ENCODE results near the gene MFAP2. TPM values are rescaled to one million over a fixed set of nuclear protein-coding genes. Genes with fewer than 3 reads are reported as not detected.

Gene MFAP2
- total RNA-seq, 3 donors from 2014 or later (not counting 1 experiment from before 2014, with no cell fraction given): 0.15 TPM; not detected in 2

- H3K36me3 Mint-ChIP-seq: peaks cover 6% of the 10 kb centered on the region
- no peak overlapping the region for H3K27ac Mint-ChIP-seq
- H3K4me3 Mint-ChIP-seq: no peak overlapping the region
- intact Hi-C loops (cut with micrococcal nuclease): no loop called here
- H3K4me3 ChIP-seq (ENCODE audit: low read length): no peak overlapping the region
- peaks cover 15 to 23% of the 10 kb centered on the region in 2 donors for H3K27me3 Mint-ChIP-seq (ENCODE audit: low read depth in 2 of 2)
- no peak for ATAC-seq
- H3K27ac ChIP-seq (ENCODE audit: low read length): no peak overlapping the region
- H3K9me3 ChIP-seq (ENCODE audit: control insufficient read depth, insufficient read depth, low read length): no peaks in the 10 kb centered on the region
- 92% methylated on average over 4 of the region's 4 CpGs for WGBS (ENCODE audit: insufficient coverage)
- H3K27me3 ChIP-seq (ENCODE audit: control insufficient read depth, insufficient read depth, low read length): peaks cover 10% of the 10 kb centered on the region
- H3K9me3 Mint-ChIP-seq: no peaks in the 10 kb centered on the region
- H3K36me3 ChIP-seq (ENCODE audit: control insufficient read depth, insufficient read depth, low read length): no peaks in the 10 kb centered on the region
- no peak for DNase-seq
- no peak for TF ChIP-seq CTCF (IDR thresholded peaks at IDR 0.05)
- peaks cover 0 to 11% of the 10 kb centered on the region in 2 donors for H3K4me1 Mint-ChIP-seq
- peaks cover 7% of the 10 kb centered on the region for H3K4me1 ChIP-seq (ENCODE audit: control insufficient read depth, insufficient read depth, low read length)
These were observed 2.3 kb downstream of the MFAP2 start for GRCh38 chr1:16978139-16978538.

GRCh38 chr1:16977377-16977776, 3.0 kb downstream of the MFAP2 start:
- H3K4me3 ChIP-seq (ENCODE audit: low read length): no peak overlapping the region
- H3K36me3 Mint-ChIP-seq: peaks cover 6% of the 10 kb centered on the region
- H3K4me3 Mint-ChIP-seq: no peak overlapping the region
- H3K27ac Mint-ChIP-seq: no peak overlapping the region
- H3K36me3 ChIP-seq (ENCODE audit: control insufficient read depth, insufficient read depth, low read length): no peaks in the 10 kb centered on the region
- no peak overlapping the region for H3K27ac ChIP-seq (ENCODE audit: low read length)
- DNase-seq (no peak), ATAC-seq (no peak)
- peaks cover 7% of the 10 kb centered on the region for H3K4me1 ChIP-seq (ENCODE audit: control insufficient read depth, insufficient read depth, low read length)
- WGBS (ENCODE audit: insufficient coverage): 95% methylated on average over 5 of the region's 5 CpGs
- H3K9me3 ChIP-seq (ENCODE audit: control insufficient read depth, insufficient read depth, low read length): no peaks in the 10 kb centered on the region
- intact Hi-C loops (cut with micrococcal nuclease): no loop called here
- no peak for TF ChIP-seq CTCF (IDR thresholded peaks at IDR 0.05)
- H3K27me3 Mint-ChIP-seq (ENCODE audit: low read depth in 2 of 2): peaks cover 12 to 19% of the 10 kb centered on the region in 2 donors
- peaks cover 10% of the 10 kb centered on the region for H3K27me3 ChIP-seq (ENCODE audit: control insufficient read depth, insufficient read depth, low read length)
- peaks cover 0 to 10% of the 10 kb centered on the region in 2 donors for H3K4me1 Mint-ChIP-seq
- H3K9me3 Mint-ChIP-seq: no peaks in the 10 kb centered on the region

DNA sequence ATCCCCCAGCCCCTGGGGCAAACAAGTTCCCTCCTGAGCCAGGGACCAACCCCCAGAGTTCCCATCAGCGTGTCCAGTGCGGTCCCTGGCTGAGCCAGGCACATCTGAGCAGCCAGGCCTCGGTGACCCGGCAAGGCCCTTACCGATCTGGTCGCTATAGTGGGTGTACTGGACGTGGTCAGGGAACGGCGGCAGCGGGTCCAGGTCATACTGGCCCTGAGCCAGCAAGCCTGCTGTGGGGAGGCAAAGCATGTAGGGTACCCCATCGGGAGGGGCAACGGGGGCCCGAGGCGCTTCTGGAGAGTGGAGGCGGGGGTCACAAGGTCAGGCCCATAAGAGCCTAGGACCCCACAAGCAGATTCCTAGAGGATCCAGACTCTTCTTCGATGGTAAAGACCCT, 3.5 kb downstream of the MFAP2 start:
- H3K36me3 Mint-ChIP-seq: peaks cover 6% of the 10 kb centered on the region
- peaks cover 12 to 16% of the 10 kb centered on the region in 2 donors for H3K27me3 Mint-ChIP-seq (ENCODE audit: low read depth in 2 of 2)
- DNase-seq: no peak
- no peaks in the 10 kb centered on the region for H3K36me3 ChIP-seq (ENCODE audit: control insufficient read depth, insufficient read depth, low read length)
- no peak for ATAC-seq
- no peaks in the 10 kb centered on the region for H3K9me3 Mint-ChIP-seq
- peaks cover 10% of the 10 kb centered on the region for H3K27me3 ChIP-seq (ENCODE audit: control insufficient read depth, insufficient read depth, low read length)
- WGBS (ENCODE audit: insufficient coverage): 90% methylated on average over 16 of the region's 16 CpGs
- H3K4me3 Mint-ChIP-seq: no peak overlapping the region
- TF ChIP-seq CTCF (IDR thresholded peaks at IDR 0.05): no peak
- peaks cover 7% of the 10 kb centered on the region for H3K4me1 ChIP-seq (ENCODE audit: control insufficient read depth, insufficient read depth, low read length)
- H3K27ac Mint-ChIP-seq: no peak overlapping the region
- intact Hi-C loops (cut with micrococcal nuclease): no loop called here
- H3K4me1 Mint-ChIP-seq: peaks cover 0 to 10% of the 10 kb centered on the region in 2 donors
- H3K9me3 ChIP-seq (ENCODE audit: control insufficient read depth, insufficient read depth, low read length): no peaks in the 10 kb centered on the region
- H3K4me3 ChIP-seq (ENCODE audit: low read length): no peak overlapping the region
- H3K27ac ChIP-seq (ENCODE audit: low read length): no peak overlapping the region

DNA sequence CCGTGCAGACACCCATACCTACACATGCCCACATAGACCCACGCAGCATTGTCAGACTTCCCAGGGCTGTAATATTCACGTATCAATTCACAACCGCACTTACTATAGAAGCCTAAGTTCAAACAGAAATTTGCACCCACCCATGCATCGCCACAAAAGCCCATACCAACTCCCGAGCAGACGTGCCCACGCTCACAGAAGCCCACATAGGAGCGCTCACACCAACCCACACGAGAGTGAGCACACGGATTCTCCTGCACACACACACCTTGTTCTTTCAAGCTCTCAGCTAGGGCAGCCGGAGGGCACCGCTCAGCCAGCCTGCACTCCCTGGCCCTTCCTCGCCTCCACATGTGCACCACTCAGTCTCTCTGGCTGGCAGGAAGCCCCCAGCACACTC, 4.6 kb downstream of the MFAP2 start:
- Histone ChIP-seq H3K4me1 (ENCODE audit: control insufficient read depth, insufficient read depth, low read length) (peaks cover 6% of the 10 kb centered on the region), H3K4me3 (ENCODE audit: low read length) (no peak overlapping the region), H3K27ac (ENCODE audit: low read length) (no peak overlapping the region), H3K36me3 (ENCODE audit: control insufficient read depth, insufficient read depth, low read length) (no peaks in the 10 kb centered on the region), H3K9me3 (ENCODE audit: control insufficient read depth, insufficient read depth, low read length) (no peaks in the 10 kb centered on the region), H3K27me3 (ENCODE audit: control insufficient read depth, insufficient read depth, low read length) (peaks cover 6% of the 10 kb centered on the region)
- Mint-ChIP-seq H3K4me1 (peaks cover 0 to 3% of the 10 kb centered on the region in 2 donors), H3K27ac (no peak overlapping the region), H3K4me3 (no peak overlapping the region), H3K9me3 (no peaks in the 10 kb centered on the region), H3K27me3 (ENCODE audit: low read depth in 2 of 2) (peaks cover 3 to 6% of the 10 kb centered on the region in 2 donors), H3K36me3 (no peaks in the 10 kb centered on the region)
- no peak for ATAC-seq
- no peak for TF ChIP-seq CTCF (IDR thresholded peaks at IDR 0.05)
- intact Hi-C loops (cut with micrococcal nuclease): no loop called here
- DNase-seq: no peak
- 89% methylated on average over 14 of the region's 14 CpGs for WGBS (ENCODE audit: insufficient coverage)

Measured in natural killer cell (primary cell).